ENCODE data around the gene SLX4IP.
A peak's percentile ranks its signal among the peaks of the same experiment; 100 is the strongest.

SLX4IP gene

DNA sequence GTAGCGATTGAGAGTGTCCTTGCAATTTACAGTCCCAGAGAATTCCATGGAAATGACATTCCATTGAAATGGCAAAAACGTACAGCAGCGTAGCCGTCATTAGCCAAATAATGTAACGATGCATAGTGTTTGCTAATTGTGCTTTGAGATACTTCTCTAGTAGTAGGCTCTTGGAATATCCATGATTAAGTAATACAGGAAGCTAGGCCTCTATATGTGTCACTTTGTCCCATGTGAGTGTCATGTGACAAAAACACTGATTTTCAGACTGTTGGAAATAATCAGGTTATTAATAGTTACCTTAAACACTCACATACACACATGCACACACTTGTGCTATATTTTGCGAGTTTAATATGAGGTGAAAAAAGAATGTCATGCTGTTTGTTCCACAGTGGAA is 35.2 kb downstream of the SLX4IP start:
- no peak for DNase-seq (ENCODE audit: low read depth)
- no peak overlapping the region for H3K4me3 ChIP-seq (ENCODE audit: low read depth, low read length)
- TF ChIP-seq, protein P1, sequence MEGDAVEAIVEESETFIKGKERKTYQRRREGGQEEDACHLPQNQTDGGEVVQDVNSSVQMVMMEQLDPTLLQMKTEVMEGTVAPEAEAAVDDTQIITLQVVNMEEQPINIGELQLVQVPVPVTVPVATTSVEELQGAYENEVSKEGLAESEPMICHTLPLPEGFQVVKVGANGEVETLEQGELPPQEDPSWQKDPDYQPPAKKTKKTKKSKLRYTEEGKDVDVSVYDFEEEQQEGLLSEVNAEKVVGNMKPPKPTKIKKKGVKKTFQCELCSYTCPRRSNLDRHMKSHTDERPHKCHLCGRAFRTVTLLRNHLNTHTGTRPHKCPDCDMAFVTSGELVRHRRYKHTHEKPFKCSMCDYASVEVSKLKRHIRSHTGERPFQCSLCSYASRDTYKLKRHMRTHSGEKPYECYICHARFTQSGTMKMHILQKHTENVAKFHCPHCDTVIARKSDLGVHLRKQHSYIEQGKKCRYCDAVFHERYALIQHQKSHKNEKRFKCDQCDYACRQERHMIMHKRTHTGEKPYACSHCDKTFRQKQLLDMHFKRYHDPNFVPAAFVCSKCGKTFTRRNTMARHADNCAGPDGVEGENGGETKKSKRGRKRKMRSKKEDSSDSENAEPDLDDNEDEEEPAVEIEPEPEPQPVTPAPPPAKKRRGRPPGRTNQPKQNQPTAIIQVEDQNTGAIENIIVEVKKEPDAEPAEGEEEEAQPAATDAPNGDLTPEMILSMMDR (IDR thresholded peaks at IDR 0.05; ENCODE audit: low read depth, low read length), result no peak
- no peak for TF ChIP-seq MYC (IDR thresholded peaks at IDR 0.05; ENCODE audit: low read depth, low read length)
- TF ChIP-seq, protein P2, sequence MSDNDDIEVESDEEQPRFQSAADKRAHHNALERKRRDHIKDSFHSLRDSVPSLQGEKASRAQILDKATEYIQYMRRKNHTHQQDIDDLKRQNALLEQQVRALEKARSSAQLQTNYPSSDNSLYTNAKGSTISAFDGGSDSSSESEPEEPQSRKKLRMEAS (IDR thresholded peaks at IDR 0.05; ENCODE audit: low read depth, low read length), result no peak

DNA sequence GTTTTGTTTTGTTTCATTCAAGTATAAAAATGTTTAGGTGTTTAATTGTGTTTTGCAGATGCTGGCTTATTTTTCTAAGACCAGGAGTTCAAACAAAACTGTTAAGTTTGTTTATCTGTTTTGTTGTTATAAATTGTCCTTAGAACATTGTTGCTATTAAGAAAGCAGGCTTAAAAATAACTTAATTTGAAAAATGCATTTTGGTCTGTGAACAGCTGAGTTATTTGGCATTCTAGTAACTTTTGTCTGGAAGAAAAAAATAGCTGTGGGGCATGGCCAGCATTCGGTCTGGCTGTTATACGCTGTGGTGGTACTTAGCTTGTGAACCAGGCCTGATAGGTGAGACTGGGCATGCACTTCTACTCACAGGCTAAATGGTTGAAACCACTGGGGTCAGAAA is 37.8 kb downstream of the SLX4IP start:
- TF ChIP-seq POLR2A (IDR thresholded peaks at IDR 0.05; ENCODE audit: extremely low read depth, insufficient read length) (no peak), MYC (IDR thresholded peaks at IDR 0.05; ENCODE audit: low read depth, low read length) (no peak)
- TF ChIP-seq, protein P2 (IDR thresholded peaks at IDR 0.05; ENCODE audit: low read depth, low read length), result no peak
- TF ChIP-seq, protein P1 (IDR thresholded peaks at IDR 0.05; ENCODE audit: low read depth, low read length), result no peak
- no peak overlapping the region for H3K4me3 ChIP-seq (ENCODE audit: low read depth, low read length)
- no peak for DNase-seq (ENCODE audit: low read depth)

DNA sequence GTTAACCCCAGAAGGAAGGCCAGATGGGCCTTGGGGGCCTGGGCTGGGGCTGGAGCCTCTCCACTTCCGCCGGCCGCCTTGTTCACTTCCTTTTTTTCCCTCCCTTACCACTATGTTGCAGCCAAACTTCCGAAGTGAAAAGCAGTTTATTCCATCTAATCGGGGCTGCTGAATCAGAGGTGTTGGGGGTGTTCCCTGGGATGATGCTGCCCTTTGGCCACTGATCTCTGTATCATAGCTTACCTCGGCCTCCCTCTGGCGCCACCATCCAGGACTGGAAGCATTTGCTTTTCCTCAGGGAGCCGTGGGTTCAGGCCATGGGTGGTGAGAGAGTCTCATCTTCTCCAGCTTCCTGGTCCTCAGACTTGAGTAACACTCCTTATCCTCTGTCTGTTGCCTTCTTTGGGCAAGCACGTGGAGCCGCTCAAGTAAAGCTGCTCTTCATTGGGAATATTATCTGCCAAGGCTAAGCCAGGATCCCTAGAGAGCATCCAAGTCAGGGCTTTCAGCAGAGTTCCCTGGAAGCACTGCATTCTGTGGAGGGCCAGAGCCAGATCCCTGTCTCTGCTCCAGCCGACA is 39.6 kb downstream of the SLX4IP start:
- peak; percentile 87 for DNase-seq (ENCODE audit: low read depth)
- H3K4me3 ChIP-seq (ENCODE audit: low read depth, low read length), result peak overlapping the region; percentile 37
- TF ChIP-seq MYC (IDR thresholded peaks at IDR 0.05; ENCODE audit: low read depth, low read length), result 0 out of 2 replicates have a peak, but pooled peaks have one; percentile 12
- TF ChIP-seq POLR2A (IDR thresholded peaks at IDR 0.05; ENCODE audit: extremely low read depth, insufficient read length), result no peak

DNA sequence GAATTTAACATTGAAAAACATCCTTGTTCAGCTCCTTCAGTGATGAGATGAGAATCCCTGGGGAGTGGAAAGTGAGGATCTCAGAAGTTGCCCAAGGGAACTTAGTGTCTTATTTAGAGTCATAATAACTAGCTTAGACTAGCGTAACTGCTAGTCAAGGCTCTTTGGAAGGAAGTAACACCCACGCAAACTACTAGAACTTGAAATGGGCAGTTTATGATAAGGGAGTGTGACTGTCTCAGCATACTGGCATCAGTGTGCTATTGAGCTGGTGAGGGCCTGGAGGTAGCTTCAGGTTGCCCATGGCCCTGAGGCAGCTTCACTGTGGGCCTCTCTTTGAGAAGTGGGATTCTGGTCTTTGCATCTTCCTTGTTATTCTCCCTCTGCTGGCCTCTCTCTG is 40.1 kb downstream of the SLX4IP start:
- H3K4me3 ChIP-seq (ENCODE audit: low read depth, low read length), result no peak overlapping the region
- peak; percentile 82 for DNase-seq (ENCODE audit: low read depth)
- TF ChIP-seq, protein P2 (IDR thresholded peaks at IDR 0.05; ENCODE audit: low read depth, low read length), result no peak; the same call in 1 of the 2 replicates
- TF ChIP-seq, protein P1 (IDR thresholded peaks at IDR 0.05; ENCODE audit: low read depth, low read length), result no peak
- TF ChIP-seq MYC (IDR thresholded peaks at IDR 0.05; ENCODE audit: low read depth, low read length) (no peak), POLR2A (IDR thresholded peaks at IDR 0.05; ENCODE audit: extremely low read depth, insufficient read length) (no peak)

DNA sequence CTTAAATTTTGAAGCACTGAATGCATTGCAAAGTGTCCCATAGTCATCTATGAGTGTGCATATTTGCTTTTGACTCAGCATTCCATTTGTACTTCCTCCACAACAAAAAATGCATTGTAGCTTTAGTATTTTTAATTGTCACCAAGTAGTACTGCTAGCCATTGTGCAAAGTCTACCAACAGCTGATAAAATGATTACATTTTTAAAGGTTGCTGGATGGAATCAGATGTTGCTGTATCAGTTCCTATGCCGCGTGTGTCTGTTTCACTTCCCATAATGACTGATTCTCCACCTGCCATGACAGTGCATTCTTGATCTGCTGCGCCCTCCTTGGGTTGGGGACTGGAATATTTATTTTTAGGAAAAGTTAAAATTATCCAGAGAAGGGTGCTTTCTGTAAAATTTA is 41.2 kb downstream of the SLX4IP start:
- no peak overlapping the region for H3K4me3 ChIP-seq (ENCODE audit: low read depth, low read length)
- peak; percentile 75 for DNase-seq (ENCODE audit: low read depth)
- TF ChIP-seq, protein P2 (IDR thresholded peaks at IDR 0.05; ENCODE audit: low read depth, low read length), result peak; percentile 53; the same call in 1 of the 2 replicates
- no peak for TF ChIP-seq POLR2A (IDR thresholded peaks at IDR 0.05; ENCODE audit: extremely low read depth, insufficient read length)
- 0 out of 2 replicates have a peak, but pooled peaks have one; percentile 19 for TF ChIP-seq MYC (IDR thresholded peaks at IDR 0.05; ENCODE audit: low read depth, low read length)
- TF ChIP-seq, protein P1 (IDR thresholded peaks at IDR 0.05; ENCODE audit: low read depth, low read length), result peak; percentile 29

DNA sequence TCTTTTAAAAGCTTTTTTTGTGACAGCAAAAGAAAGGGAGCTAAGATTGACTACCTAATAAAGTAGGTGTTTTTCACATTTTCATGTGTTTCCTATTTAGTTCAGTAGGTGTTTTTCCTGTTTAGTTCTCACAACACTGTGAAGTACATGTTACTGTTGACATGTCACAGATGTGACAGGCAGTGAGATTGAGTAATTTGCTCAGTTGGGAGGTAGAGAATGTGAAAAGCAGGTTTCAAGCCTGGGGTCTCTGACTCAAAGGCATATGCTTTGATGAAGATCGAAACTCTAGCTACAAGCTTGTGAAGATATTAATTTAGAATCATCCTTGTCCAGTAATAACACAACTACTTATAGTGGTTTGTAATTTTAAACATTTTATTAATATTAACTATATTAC is 43.1 kb downstream of the SLX4IP start:
- no peak for DNase-seq (ENCODE audit: low read depth)
- no peak overlapping the region for H3K4me3 ChIP-seq (ENCODE audit: low read depth, low read length)
- TF ChIP-seq MYC (IDR thresholded peaks at IDR 0.05; ENCODE audit: low read depth, low read length) (no peak), POLR2A (IDR thresholded peaks at IDR 0.05; ENCODE audit: extremely low read depth, insufficient read length) (no peak)
- TF ChIP-seq, protein P2 (IDR thresholded peaks at IDR 0.05; ENCODE audit: low read depth, low read length), result no peak
- TF ChIP-seq, protein P1 (IDR thresholded peaks at IDR 0.05; ENCODE audit: low read depth, low read length), result no peak
